ENCODE measurements around the gene TSPEAR. TPM values are rescaled to one million over a fixed set of nuclear protein-coding genes. Genes with fewer than 3 reads are reported as not detected.

The TSPEAR gene
- total and polyA plus RNA-seq, 2 of the 13 experiments (the other 11 are each of a cell fraction or from before 2014, with no cell fraction given) = 0.07 to 0.32 TPM

- TF ChIP-seq ZNF253 (CRISPR knock-in tag; IDR thresholded peaks at IDR 0.05; ENCODE audit: borderline replicate concordance) = no peak
- TF ChIP-seq SP140L (CRISPR knock-in tag; IDR thresholded peaks at IDR 0.05; ENCODE audit: borderline replicate concordance) = no peak
- no peak for TF ChIP-seq ATF7-NPFF (CRISPR knock-in tag; IDR thresholded peaks at IDR 0.05; ENCODE audit: low read depth)
- no peak for TF ChIP-seq ZFX (CRISPR knock-in tag; IDR thresholded peaks at IDR 0.05; ENCODE audit: low read depth)
- no peak for TF ChIP-seq SMYD3 (CRISPR knock-in tag; IDR thresholded peaks at IDR 0.05)
- no peak for TF ChIP-seq GTF2F1 (IDR thresholded peaks at IDR 0.05; ENCODE audit: low read length)
- no peak for TF ChIP-seq ARNT2 (CRISPR knock-in tag; IDR thresholded peaks at IDR 0.05; ENCODE audit: low read depth)
- TF ChIP-seq ZBTB21 (CRISPR knock-in tag; IDR thresholded peaks at IDR 0.05) = no peak
- TF ChIP-seq ZNF513 (CRISPR knock-in tag; conservative IDR thresholded peaks at IDR 0.05) = no peak
- TF ChIP-seq GLMP (CRISPR knock-in tag; IDR thresholded peaks at IDR 0.05; ENCODE audit: borderline replicate concordance) = no peak
- TF ChIP-seq ZNF780A (CRISPR knock-in tag; IDR thresholded peaks at IDR 0.05) = no peak
- TF ChIP-seq MTERF4 (CRISPR knock-in tag; IDR thresholded peaks at IDR 0.05) = no peak
- DNase-seq (ENCODE audit: low spot score) (no peak), ATAC-seq (no peak), FAIRE-seq (no peak)
- no TSS peak for BruUV-seq (replicated peaks)
- Histone ChIP-seq H3K4me2 (ENCODE audit: low read depth, low read length) (no peak overlapping the region), H3K27me3 (ENCODE audit: control insufficient read depth in 1 of 2, insufficient read depth in 2 of 2, low read length in 2 of 2) (no peaks in the 10 kb centered on the region), H4K20me1 (ENCODE audit: insufficient read depth, low read length) (no peaks in the 10 kb centered on the region), H3K4me1 (ENCODE audit: insufficient read depth, low read length) (peaks cover 15% of the 10 kb centered on the region), H3K27ac (ENCODE audit: extremely low read length, insufficient read depth, low read length) (no peak overlapping the region), H2AFZ (ENCODE audit: low read length) (no peak overlapping the region), H3K9ac (ENCODE audit: insufficient read depth, low read depth, low read length) (no peak overlapping the region), H3K9me3 (ENCODE audit: low read length) (peaks cover 13% of the 10 kb centered on the region), H3K79me2 (ENCODE audit: insufficient read depth, low read length) (no peaks in the 10 kb centered on the region), H3K4me3 (replicated peaks in 1 of 3; ENCODE audit: insufficient read depth in 1 of 3, low read depth in 2 of 3, low read length in 3 of 3) (no peak overlapping the region), H3K36me3 (replicated peaks in 1 of 2; ENCODE audit: control insufficient read depth in 1 of 2, insufficient read depth in 2 of 2, low read length in 2 of 2) (no peaks in the 10 kb centered on the region)
- WGBS (ENCODE audit: low lambda C conversion rate) = 49% methylated on average over 13 of the region's 22 CpGs
- intact Hi-C loops (cut with micrococcal nuclease; ENCODE audit: unreplicated experiment) = no loop called here
- in situ Hi-C loops (cut with HindIII; ENCODE audit: extremely low pct_ligation_motif_present, low pct_unique_long_range_greater_than_20kb) = no loop called here
- POLR2A ChIA-PET = no interaction called here
- CTCF ChIA-PET (ENCODE audit: low intra/inter-chr PET ratio, low total read pairs) = no interaction called here
Measured at GRCh38 chr21:44579056-44579832, 132.1 kb downstream of the TSPEAR start.
